ENCODE measurements around the gene DVL3. TPM values are rescaled to one million over a fixed set of nuclear protein-coding genes. Genes with fewer than 3 reads are reported as not detected.
A peak's percentile ranks its signal among the peaks of the same experiment; 100 is the strongest.

DVL3 gene
- total RNA-seq, 2 experiments from 2014 or later = 30.0 to 31.7 TPM

- H3K27ac Mint-ChIP-seq = no peak overlapping the region
- Histone ChIP-seq H3K4me3 (ENCODE audit: low read length) (no peak overlapping the region), H3K9me3 (ENCODE audit: control insufficient read depth in 1 of 2, insufficient read depth in 1 of 2, low read length in 2 of 2) (no peaks in the 10 kb centered on the region), H3K27ac (ENCODE audit: low read depth in 1 of 2, low read length in 2 of 2) (no peak overlapping the region), H3K4me1 (ENCODE audit: insufficient read depth, low read length) (peaks cover 35% of the 10 kb centered on the region), H3K27me3 (ENCODE audit: control insufficient read depth in 1 of 2, insufficient read depth in 2 of 2, low read length in 2 of 2) (no peaks in the 10 kb centered on the region), H3K36me3 (ENCODE audit: insufficient read depth, low read length) (peaks cover 69% of the 10 kb centered on the region)
- no peak for TF ChIP-seq CTCF (IDR thresholded peaks at IDR 0.05)
- no peak overlapping the region for H3K4me3 Mint-ChIP-seq
- POLR2A ChIA-PET = no interaction called here
- peaks cover 42% of the 10 kb centered on the region for H3K4me1 Mint-ChIP-seq (ENCODE audit: low read depth)
- peaks cover 67% of the 10 kb centered on the region for H3K36me3 Mint-ChIP-seq (ENCODE audit: low read depth)
- H3K27me3 Mint-ChIP-seq = no peaks in the 10 kb centered on the region
- H3K9me3 Mint-ChIP-seq = no peaks in the 10 kb centered on the region
- intact Hi-C loops (cut with DNase I, micrococcal nuclease) = loop anchor here in 1 of 2 experiments (10.0 kb wide), 1 partner anchor 1194 kb away; the partner anchor contains the start of gene DCUN1D1
- no peak for ATAC-seq (ENCODE audit: poor library complexity)
- peak in 1 of 14 experiments; percentile 14 for DNase-seq
- CTCF ChIA-PET = no interaction called here
Measured at GRCh38 chr3:184178521-184179138, 23.5 kb downstream of the DVL3 start.

- Histone ChIP-seq H3K27me3 (ENCODE audit: control insufficient read depth in 1 of 2, insufficient read depth in 2 of 2, low read length in 2 of 2) (no peaks in the 10 kb centered on the region), H3K4me1 (ENCODE audit: insufficient read depth, low read length) (peaks cover 31% of the 10 kb centered on the region), H3K9me3 (ENCODE audit: control insufficient read depth in 1 of 2, insufficient read depth in 1 of 2, low read length in 2 of 2) (no peaks in the 10 kb centered on the region), H3K27ac (ENCODE audit: low read depth in 1 of 2, low read length in 2 of 2) (no peak overlapping the region), H3K36me3 (ENCODE audit: insufficient read depth, low read length) (peaks cover 76% of the 10 kb centered on the region), H3K4me3 (ENCODE audit: low read length) (no peak overlapping the region)
- ChIA-PET POLR2A (interaction anchor here (1.7 kb wide), 1 partner anchor 46 kb away, joined by 4 read pairs; the partner anchor contains the start of gene EIF2B5), CTCF (no interaction called here)
- peaks cover 37% of the 10 kb centered on the region for H3K4me1 Mint-ChIP-seq (ENCODE audit: low read depth)
- H3K36me3 Mint-ChIP-seq (ENCODE audit: low read depth) = peaks cover 75% of the 10 kb centered on the region
- H3K9me3 Mint-ChIP-seq = no peaks in the 10 kb centered on the region
- DNase-seq = no peak
- no peaks in the 10 kb centered on the region for H3K27me3 Mint-ChIP-seq
- ATAC-seq (ENCODE audit: poor library complexity) = no peak
- H3K4me3 Mint-ChIP-seq = no peak overlapping the region
- H3K27ac Mint-ChIP-seq = no peak overlapping the region
- no peak for TF ChIP-seq CTCF (IDR thresholded peaks at IDR 0.05)
- intact Hi-C loops (cut with DNase I, micrococcal nuclease) = loop anchor here in 1 of 2 experiments (10.0 kb wide), 1 partner anchor 545 kb away; the partner anchor contains the start of gene KLHL24
Measured at GRCh38 chr3:184180165-184180564, 25.0 kb downstream of the DVL3 start.

- Histone ChIP-seq H3K27ac (ENCODE audit: low read depth in 1 of 2, low read length in 2 of 2) (no peak overlapping the region), H3K4me3 (ENCODE audit: low read length) (no peak overlapping the region), H3K4me1 (ENCODE audit: insufficient read depth, low read length) (peaks cover 27% of the 10 kb centered on the region), H3K9me3 (ENCODE audit: control insufficient read depth in 1 of 2, insufficient read depth in 1 of 2, low read length in 2 of 2) (no peaks in the 10 kb centered on the region), H3K36me3 (ENCODE audit: insufficient read depth, low read length) (peaks cover 76% of the 10 kb centered on the region), H3K27me3 (ENCODE audit: control insufficient read depth in 1 of 2, insufficient read depth in 2 of 2, low read length in 2 of 2) (no peaks in the 10 kb centered on the region)
- CTCF ChIA-PET = interaction anchor here (0.6 kb wide), 1 partner anchor 17 kb away, joined by 3 read pairs; no protein-coding TSS in a partner anchor
- Mint-ChIP-seq H3K27ac (no peak overlapping the region), H3K4me3 (no peak overlapping the region), H3K36me3 (ENCODE audit: low read depth) (peaks cover 86% of the 10 kb centered on the region), H3K4me1 (ENCODE audit: low read depth) (peaks cover 38% of the 10 kb centered on the region), H3K27me3 (no peaks in the 10 kb centered on the region), H3K9me3 (no peaks in the 10 kb centered on the region)
- intact Hi-C loops (cut with DNase I, micrococcal nuclease) = loop anchor here in 1 of 2 experiments (10.0 kb wide), 1 partner anchor 547 kb away; the partner anchor contains the start of gene KLHL24
- DNase-seq = no peak
- POLR2A ChIA-PET = no interaction called here
- TF ChIP-seq CTCF (IDR thresholded peaks at IDR 0.05) = no peak
- ATAC-seq (ENCODE audit: poor library complexity) = no peak
Measured at GRCh38 chr3:184181596-184181995, 26.4 kb downstream of the DVL3 start.

All from CD4-positive, alpha-beta T cell (primary cell).